Left lung (tissue), 10 donors: ENCODE results near the gene DERL3. TPM values are rescaled to one million over a fixed set of nuclear protein-coding genes. Genes with fewer than 3 reads are reported as not detected.

Source experiments
- ATAC-seq: fragments of 200-7000 bp; cut with Tn5 transposase; one replicate; pipeline ENCODE4 v1.9.1; 2020; ENCODE audit warnings: moderate library complexity
- DNase-seq, 4 donors: peaks; one replicate each; pipeline ENCODE4 v3.0.0-alpha.2; 2013 to 2020
- H3K27ac ChIP-seq, 2 donors: fragments of 200-600 bp; sonication (generic) in 1 of 2; one replicate each; pipeline versions ENCODE4 v1.5.0 to v1.8.0; 2020 to 2021
- H3K27me3 ChIP-seq, 2 donors: fragments of 200-600 bp; sonication (generic) in 1 of 2; one replicate each; pipeline versions ENCODE4 v1.5.0 to v1.8.0; 2020 to 2021
- H3K36me3 ChIP-seq, 2 donors: fragments of 200-600 bp; sonication (generic) in 1 of 2; one replicate each; pipeline versions ENCODE4 v1.5.0 to v1.8.0; 2020 to 2021
- H3K4me1 ChIP-seq, 2 donors: fragments of 200-600 bp; one replicate each; pipeline ENCODE4 v1.8.0; 2021
- H3K4me3 ChIP-seq, 2 donors: fragments of 200-600 bp; sonication (generic) in 1 of 2; one replicate each; pipeline versions ENCODE4 v1.5.0 to v1.8.0; 2020 to 2021; ENCODE audit warnings: mild to moderate bottlenecking in 1 of 2
- H3K9me3 ChIP-seq, 2 donors: fragments of 200-600 bp; sonication (generic) in 1 of 2; one replicate each; pipeline versions ENCODE4 v1.5.0 to v1.8.0; 2020 to 2021
- intact Hi-C, 2 donors: fragments of 100-400 bp; cut with DNase I; formaldehyde crosslinking; loops; one replicate each; pipeline versions ENCODE4 v1.11.2 to v1.14.2; 2022
- polyA plus RNA-seq, 6 donors: library from polyadenylated mRNA; unstranded; fragments of 120-200 nt; gene quantifications; one replicate each; pipeline ENCODE4 v1.2.1, GENCODE V29; 2013; ENCODE audit not compliant: insufficient read length in 6 of 6
- total RNA-seq, 2 donors: library from RNA; stranded (reverse); fragmentation: NEBNext Ultra II Directional; extraction: Animal tissue kit (Norgen Biotek cat#: 25700); gene quantifications; one replicate each; pipeline ENCODE4 v1.2.1, GENCODE V29; 2021
- TF ChIP-seq, protein P1 (sequence below), 2 donors: fragments of 200-600 bp; sonication (generic) in 1 of 2; IDR thresholded peaks; one replicate each; pipeline versions ENCODE4 v1.5.0 to v1.8.0; 2021; ENCODE audit warnings: antibody characterized with exemption in 2 of 2
- donor health status: DM: no; HTN: yes; CAD: no.
- donor health status: DM: no; HTN: no; CAD: no.

DERL3 gene
- total and polyA plus RNA-seq, 8 donors: 2.4 to 9.4 (median 4.3) TPM

DNA sequence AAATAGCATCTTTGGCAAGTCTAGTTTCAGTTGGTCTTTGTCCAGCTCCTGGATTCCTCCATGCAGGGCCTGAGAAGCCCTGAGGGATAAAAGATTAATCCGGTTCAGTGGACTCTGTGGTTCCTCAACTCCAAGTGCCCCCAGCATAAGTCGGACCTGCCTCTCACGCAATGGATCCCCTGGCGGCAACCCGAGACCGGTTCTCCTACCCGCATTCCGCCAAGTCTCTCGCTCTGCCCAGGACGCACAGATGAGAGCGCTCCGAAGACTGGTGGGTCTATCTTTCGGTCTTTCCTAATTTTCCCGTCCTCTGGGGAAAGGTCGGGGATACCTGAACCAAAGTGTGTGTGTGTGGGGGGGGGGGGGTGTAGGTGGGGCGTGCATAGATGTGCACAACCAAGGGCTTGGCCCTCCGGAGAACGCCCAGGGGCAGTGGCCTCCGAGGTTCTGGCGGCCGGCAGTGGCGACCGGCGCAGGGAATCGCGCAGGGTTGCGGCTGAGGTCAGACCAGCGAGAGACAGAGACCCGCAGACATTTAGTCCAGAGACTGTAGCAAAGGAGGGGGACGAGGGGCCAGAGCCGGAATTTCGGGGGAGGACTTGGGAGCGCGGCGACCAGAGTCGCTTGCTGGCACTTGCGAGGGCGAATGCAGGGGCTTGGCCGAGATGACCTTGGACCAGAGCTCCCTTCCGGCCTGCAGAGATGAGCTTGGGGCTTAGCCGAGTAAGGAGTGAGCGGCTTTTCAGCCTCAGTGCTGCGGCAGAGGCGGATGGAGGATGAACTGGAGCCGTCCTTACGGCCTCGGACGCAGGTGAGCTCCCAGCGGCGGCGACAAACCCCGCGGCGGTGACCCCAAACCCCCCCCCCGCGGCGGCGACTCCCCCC lies 18.2 kb upstream of the DERL3 start:
- no peaks in the 10 kb centered on the region for H3K36me3 ChIP-seq
- peak overlapping the region; percentile 90 to 94 for H3K27ac ChIP-seq
- DNase-seq: peak in 3 of 4 donors; percentile 46 to 83 (median 50)
- TF ChIP-seq, protein P1, sequence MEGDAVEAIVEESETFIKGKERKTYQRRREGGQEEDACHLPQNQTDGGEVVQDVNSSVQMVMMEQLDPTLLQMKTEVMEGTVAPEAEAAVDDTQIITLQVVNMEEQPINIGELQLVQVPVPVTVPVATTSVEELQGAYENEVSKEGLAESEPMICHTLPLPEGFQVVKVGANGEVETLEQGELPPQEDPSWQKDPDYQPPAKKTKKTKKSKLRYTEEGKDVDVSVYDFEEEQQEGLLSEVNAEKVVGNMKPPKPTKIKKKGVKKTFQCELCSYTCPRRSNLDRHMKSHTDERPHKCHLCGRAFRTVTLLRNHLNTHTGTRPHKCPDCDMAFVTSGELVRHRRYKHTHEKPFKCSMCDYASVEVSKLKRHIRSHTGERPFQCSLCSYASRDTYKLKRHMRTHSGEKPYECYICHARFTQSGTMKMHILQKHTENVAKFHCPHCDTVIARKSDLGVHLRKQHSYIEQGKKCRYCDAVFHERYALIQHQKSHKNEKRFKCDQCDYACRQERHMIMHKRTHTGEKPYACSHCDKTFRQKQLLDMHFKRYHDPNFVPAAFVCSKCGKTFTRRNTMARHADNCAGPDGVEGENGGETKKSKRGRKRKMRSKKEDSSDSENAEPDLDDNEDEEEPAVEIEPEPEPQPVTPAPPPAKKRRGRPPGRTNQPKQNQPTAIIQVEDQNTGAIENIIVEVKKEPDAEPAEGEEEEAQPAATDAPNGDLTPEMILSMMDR (IDR thresholded peaks at IDR 0.05): no peak
- no peaks in the 10 kb centered on the region for H3K9me3 ChIP-seq
- peak; percentile 57 for ATAC-seq
- peak overlapping the region; percentile 68 to 70 for H3K4me3 ChIP-seq
- intact Hi-C loops: no loop called here
- H3K27me3 ChIP-seq: no peaks in the 10 kb centered on the region
- H3K4me1 ChIP-seq: peaks cover 3 to 20% of the 10 kb centered on the region in 2 donors

DNA sequence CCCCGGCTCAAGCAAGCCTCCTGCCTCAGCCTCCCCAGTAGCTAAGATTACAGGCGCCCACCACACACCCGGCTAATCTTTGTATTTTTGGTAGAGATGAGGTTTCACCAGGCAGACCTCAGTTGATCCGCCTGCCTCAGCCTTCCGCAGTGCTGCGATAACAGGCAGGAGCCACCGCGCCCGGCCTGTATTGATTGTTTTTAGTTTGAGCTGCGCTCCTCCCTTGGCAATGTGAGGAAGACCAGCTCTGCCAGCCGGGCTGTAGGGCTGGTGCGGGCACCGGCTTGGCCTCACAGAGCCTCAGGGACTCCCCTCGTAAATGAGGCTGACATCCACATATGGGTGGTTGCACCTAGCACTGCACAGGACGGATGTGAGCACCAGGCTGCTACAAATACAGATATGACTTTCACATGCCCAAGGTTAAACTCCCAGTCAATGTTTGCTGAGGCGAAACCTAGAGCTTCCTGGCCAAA lies 11.4 kb upstream of the DERL3 start:
- H3K27ac ChIP-seq: no peak overlapping the region
- ATAC-seq (no peak), DNase-seq (peak in 1 of 4 donors; percentile 68)
- H3K4me1 ChIP-seq: peaks cover 6 to 15% of the 10 kb centered on the region in 2 donors
- peaks cover 0 to 7% of the 10 kb centered on the region in 2 donors for H3K27me3 ChIP-seq
- intact Hi-C loops: no loop called here
- H3K9me3 ChIP-seq: no peaks in the 10 kb centered on the region
- TF ChIP-seq, protein P1 (IDR thresholded peaks at IDR 0.05): no peak
- H3K4me3 ChIP-seq: no peak overlapping the region
- no peaks in the 10 kb centered on the region for H3K36me3 ChIP-seq

DNA sequence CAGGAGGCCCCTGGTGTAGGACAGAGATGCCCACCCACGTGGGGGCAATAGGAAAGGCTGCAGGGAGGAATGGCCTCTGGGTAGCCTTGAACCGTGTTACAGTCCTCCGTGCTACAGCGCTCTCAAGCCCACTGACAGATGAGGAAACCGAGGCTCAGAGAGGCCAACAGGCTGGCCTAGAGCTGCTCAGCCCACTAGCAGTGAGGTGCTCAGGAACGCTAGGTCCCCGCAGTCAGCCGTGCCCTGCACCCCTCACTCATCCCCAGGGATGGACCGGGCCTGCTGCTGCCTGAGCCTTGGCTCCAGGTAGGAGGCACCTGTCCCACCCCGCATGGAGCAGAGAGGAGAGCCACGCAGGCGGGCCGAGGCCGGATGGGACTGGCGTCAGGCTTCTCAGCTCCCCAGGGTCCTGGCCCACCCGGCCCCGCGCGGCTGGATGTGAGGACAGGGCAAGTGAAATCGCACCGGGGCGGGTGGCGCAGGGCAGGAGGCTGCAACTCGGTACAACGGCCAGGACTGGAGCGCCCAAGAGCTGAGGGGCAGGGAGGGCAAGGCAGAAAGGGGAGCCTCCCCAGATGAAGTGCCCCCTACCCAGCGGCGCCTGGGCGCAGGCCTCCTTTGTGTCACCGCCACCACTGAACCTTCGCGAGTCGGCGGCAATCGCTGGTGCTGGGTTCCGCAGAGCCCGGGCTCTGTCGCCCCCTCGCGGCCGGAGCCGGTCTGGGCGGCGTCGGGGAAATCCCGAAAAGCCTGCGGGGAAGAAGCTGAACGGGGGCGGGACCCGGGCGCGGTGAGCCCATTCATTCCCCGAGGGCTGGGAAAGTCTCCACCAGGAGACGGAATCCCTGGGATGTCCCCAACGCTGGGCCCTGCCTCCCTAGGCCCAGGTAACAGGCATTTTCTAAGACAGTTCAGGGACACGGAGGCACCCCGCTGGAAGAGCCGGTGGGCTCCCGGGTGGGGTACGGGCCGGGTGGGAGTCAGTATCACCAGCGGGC lies 10.5 kb upstream of the DERL3 start:
- DNase-seq (peak; percentile 67 to 98 (median 83)), ATAC-seq (peak; percentile 95)
- H3K27me3 ChIP-seq: peaks cover 0 to 7% of the 10 kb centered on the region in 2 donors
- intact Hi-C loops: loop anchor here in 1 of 2 donors (10.0 kb wide), 1 partner anchor 305 kb away; no protein-coding TSS in a partner anchor
- H3K4me1 ChIP-seq: peaks cover 11 to 20% of the 10 kb centered on the region in 2 donors
- H3K36me3 ChIP-seq: no peaks in the 10 kb centered on the region
- no peak overlapping the region for H3K4me3 ChIP-seq
- no peak overlapping the region for H3K27ac ChIP-seq
- TF ChIP-seq, protein P1 (IDR thresholded peaks at IDR 0.05): peak; percentile 97 to 98
- no peaks in the 10 kb centered on the region for H3K9me3 ChIP-seq

DNA sequence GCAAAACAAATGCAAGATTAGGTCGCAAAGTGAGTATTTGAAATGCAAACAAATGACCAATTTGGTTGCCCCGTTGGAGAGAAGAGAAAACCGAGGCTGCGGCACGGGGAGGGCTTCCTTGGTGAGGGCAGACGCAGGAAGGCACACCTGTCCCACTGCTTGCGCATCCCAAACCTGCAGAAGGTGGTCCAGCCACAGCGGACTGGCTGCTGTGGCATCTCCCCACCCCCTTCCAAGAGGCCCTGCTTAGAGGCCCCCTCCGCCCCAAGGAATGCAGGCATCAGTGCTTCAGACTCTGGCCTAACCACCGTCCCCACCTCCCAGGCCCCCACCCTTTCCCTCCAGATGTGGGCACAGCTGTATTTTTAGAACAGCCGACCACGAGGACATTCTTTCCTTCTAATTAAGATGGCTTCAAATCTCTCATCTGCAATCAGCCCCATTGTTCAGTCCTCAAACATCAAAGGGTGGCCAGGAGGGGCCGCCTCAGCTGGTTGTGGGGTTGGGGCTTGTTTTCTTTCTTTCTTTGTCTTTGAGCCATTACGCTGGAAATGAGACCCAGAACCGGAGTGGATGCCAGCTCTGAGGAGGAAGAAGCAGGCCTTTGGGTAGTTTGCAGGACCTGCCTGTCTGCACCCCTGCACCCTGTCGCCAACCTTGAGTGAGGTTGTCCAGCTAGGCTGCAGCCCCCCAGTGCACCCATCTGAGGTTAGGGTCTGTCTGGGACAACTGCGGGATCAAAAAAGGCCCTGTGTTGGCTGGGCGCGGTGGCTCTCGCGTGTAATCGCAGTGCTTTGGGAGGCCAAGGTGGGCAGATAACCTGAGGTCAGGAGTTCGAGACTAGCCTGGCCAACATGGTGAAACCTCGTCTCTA lies 9.4 kb upstream of the DERL3 start:
- no peak for ATAC-seq
- peak in 1 of 4 donors; percentile 57 for DNase-seq

More for the DNA sequence above, 9.4 kb upstream of the DERL3 start:
- intact Hi-C loops: loop anchor here in 1 of 2 donors (10.0 kb wide), 1 partner anchor 303 kb away; no protein-coding TSS in a partner anchor
- H3K27me3 ChIP-seq: peaks cover 0 to 7% of the 10 kb centered on the region in 2 donors
- no peaks in the 10 kb centered on the region for H3K36me3 ChIP-seq
- peaks cover 11 to 23% of the 10 kb centered on the region in 2 donors for H3K4me1 ChIP-seq
- TF ChIP-seq, protein P1 (IDR thresholded peaks at IDR 0.05): no peak
- no peak overlapping the region for H3K27ac ChIP-seq
- no peaks in the 10 kb centered on the region for H3K9me3 ChIP-seq
- no peak overlapping the region for H3K4me3 ChIP-seq
